Lower lobe of right lung (tissue), 2 donors: ENCODE results near the gene FOCAD. TPM values are rescaled to one million over a fixed set of nuclear protein-coding genes. Genes with fewer than 3 reads are reported as not detected.

ENCODE experiments used
- ATAC-seq, 2 donors: fragments of 200-7000 bp; cut with Tn5 transposase; one replicate each; pipeline ENCODE4 v1.9.1; 2020 to 2022; ENCODE audit warnings: mild to moderate bottlenecking in 2 of 2, moderate library complexity in 2 of 2
- DNase-seq: peaks from one replicate; pipeline ENCODE4 v3.0.0-alpha.2; 2020
- H3K27ac ChIP-seq: fragments of 200-600 bp; one replicate; pipeline ENCODE4 v1.8.0; 2022
- H3K27me3 ChIP-seq: fragments of 200-600 bp; one replicate; pipeline ENCODE4 v1.8.0; 2022; ENCODE audit warnings: low read depth
- H3K36me3 ChIP-seq: fragments of 200-600 bp; one replicate; pipeline ENCODE4 v1.8.0; 2022; ENCODE audit warnings: mild to moderate bottlenecking
- H3K4me1 ChIP-seq: fragments of 200-600 bp; one replicate; pipeline ENCODE4 v1.8.0; 2022
- H3K4me3 ChIP-seq: fragments of 200-600 bp; one replicate; pipeline ENCODE4 v1.8.0; 2022; ENCODE audit warnings: mild to moderate bottlenecking
- H3K9me3 ChIP-seq: fragments of 200-600 bp; one replicate; pipeline ENCODE4 v1.8.0; 2022
- intact Hi-C: fragments of 100-400 bp; cut with DNase I; formaldehyde crosslinking; loops from one replicate; pipeline ENCODE4 v1.11.0; 2022
- total RNA-seq: library from RNA; stranded (reverse); fragmentation: NEBNext Ultra II Directional; extraction: Animal tissue kit (Norgen Biotek cat#: 25700); gene quantifications from one replicate; pipeline ENCODE4 v1.2.1, GENCODE V29; 2021
- TF ChIP-seq, protein P1 (sequence below): fragments of 200-600 bp; IDR thresholded peaks from one replicate; pipeline ENCODE4 v1.8.0; 2022; ENCODE audit warnings: antibody characterized with exemption, mild to moderate bottlenecking
- donor health status: DM: no; HTN: yes; CAD: no; lungs with severe emphysema.

FOCAD gene
- total RNA-seq, 1 donor from 2014 or later, result 29.5 TPM

DNA sequence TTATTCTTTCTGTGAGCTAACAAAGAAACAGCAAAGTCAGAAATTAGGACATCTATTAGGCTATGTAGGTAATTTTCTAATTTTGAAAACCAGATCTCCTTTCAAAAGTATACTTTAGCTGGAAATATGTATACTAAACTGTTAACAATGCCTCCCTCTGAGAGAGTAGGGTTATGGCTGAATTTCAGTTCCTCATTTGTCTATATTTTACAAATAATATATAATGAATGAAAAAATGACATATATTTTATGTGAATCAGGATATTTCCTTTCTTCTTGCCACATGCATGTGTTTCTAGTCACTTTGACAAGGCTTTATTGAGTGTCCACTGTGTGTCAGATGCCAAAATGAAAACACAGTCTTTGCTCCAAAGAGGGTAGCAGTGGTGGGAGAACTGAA is 331.9 kb downstream of the FOCAD start:
- Histone ChIP-seq H3K4me3 (no peak overlapping the region), H3K36me3 (peaks cover 4% of the 10 kb centered on the region), H3K9me3 (no peaks in the 10 kb centered on the region), H3K27ac (no peak overlapping the region), H3K4me1 (no peaks in the 10 kb centered on the region), H3K27me3 (no peaks in the 10 kb centered on the region)
- TF ChIP-seq, protein P1, sequence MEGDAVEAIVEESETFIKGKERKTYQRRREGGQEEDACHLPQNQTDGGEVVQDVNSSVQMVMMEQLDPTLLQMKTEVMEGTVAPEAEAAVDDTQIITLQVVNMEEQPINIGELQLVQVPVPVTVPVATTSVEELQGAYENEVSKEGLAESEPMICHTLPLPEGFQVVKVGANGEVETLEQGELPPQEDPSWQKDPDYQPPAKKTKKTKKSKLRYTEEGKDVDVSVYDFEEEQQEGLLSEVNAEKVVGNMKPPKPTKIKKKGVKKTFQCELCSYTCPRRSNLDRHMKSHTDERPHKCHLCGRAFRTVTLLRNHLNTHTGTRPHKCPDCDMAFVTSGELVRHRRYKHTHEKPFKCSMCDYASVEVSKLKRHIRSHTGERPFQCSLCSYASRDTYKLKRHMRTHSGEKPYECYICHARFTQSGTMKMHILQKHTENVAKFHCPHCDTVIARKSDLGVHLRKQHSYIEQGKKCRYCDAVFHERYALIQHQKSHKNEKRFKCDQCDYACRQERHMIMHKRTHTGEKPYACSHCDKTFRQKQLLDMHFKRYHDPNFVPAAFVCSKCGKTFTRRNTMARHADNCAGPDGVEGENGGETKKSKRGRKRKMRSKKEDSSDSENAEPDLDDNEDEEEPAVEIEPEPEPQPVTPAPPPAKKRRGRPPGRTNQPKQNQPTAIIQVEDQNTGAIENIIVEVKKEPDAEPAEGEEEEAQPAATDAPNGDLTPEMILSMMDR, result no peak
- intact Hi-C loops, result no loop called here
- ATAC-seq, result no peak
- no peak for DNase-seq

DNA sequence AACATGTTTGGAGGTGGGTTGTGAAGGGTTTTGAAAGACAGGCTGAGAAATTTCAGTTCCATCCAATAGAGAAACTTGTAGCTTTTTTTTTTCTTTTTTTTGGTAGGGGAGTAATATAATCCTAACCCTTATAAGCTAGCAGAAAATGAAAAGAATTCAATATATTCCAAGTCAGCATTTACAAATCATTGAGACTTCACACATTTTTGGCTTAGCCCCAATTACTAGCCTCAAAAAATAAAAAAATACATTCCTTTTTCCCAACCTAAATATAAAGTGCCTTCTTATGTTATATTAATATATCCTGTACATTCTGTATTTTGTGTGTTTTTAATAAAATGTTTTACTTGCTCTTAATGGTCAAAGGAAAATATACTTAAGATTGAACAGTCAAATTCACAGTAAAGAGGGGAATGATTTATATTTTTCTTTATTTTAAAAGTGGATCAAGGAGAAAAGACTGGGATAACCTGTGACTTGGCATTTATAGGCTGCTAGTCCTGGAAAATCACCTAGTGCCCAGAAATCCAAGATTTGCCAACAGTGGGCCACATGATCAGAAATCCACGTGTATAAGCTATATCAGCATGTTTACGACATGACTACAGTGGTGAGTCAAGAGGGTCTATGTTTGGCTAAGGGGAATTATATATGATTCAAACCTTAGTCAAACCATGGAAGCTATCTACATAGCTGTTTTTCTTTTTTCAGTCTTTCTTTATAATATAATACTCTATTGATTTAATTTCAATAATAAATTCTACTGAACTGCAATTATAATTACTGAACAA is 332.8 kb downstream of the FOCAD start:
- TF ChIP-seq, protein P1, result no peak
- no peak for DNase-seq
- Histone ChIP-seq H3K4me1 (no peaks in the 10 kb centered on the region), H3K9me3 (no peaks in the 10 kb centered on the region), H3K27ac (no peak overlapping the region), H3K27me3 (no peaks in the 10 kb centered on the region), H3K36me3 (no peaks in the 10 kb centered on the region), H3K4me3 (no peak overlapping the region)
- intact Hi-C loops, result no loop called here
- ATAC-seq, result no peak

DNA sequence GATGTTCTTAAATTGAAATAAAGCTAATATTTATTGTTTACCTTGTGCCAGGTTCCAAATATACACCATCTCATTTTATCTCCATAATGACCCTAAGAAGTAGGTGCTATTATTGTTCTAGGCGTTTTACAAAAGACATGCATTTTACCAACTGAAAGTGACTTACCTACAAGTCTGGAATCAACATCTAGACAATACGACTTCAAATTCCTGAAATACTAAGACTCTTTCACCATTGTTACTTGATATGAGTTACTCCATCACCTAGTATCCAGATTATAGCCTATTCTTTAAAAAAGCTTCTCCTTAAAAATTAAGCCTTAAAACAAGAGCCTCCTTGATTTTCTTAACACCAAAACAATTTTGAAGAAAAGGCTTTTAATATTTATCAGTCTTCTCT is 334.1 kb downstream of the FOCAD start:
- Histone ChIP-seq H3K4me1 (no peaks in the 10 kb centered on the region), H3K27ac (no peak overlapping the region), H3K36me3 (no peaks in the 10 kb centered on the region), H3K27me3 (no peaks in the 10 kb centered on the region), H3K4me3 (no peak overlapping the region), H3K9me3 (no peaks in the 10 kb centered on the region)
- TF ChIP-seq, protein P1, result no peak
- ATAC-seq, result no peak
- no peak for DNase-seq
- intact Hi-C loops, result no loop called here

DNA sequence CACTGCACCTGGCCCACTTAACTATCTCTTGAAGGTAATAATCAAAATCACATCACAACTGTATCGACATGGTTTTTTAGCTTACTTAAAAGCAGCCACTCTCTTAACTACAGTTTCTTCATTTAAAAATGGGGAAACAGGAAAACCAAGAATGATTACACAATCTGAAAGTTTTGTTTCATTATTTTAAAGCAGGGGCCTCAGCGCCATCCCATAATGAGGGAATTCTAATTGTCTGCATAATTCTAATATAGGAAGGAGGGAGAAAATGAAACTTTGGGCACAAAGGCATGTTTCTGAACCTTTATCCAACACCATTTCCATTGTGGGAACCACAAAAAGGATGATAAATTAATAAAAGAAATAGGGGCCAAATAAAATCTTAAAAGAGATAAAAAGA is 339.8 kb downstream of the FOCAD start:
- peaks cover 8% of the 10 kb centered on the region for H3K36me3 ChIP-seq
- ATAC-seq, result no peak
- H3K27ac ChIP-seq, result no peak overlapping the region
- intact Hi-C loops, result no loop called here
- TF ChIP-seq, protein P1, result no peak
- H3K9me3 ChIP-seq, result no peaks in the 10 kb centered on the region
- peaks cover 20% of the 10 kb centered on the region for H3K4me1 ChIP-seq
- no peak for DNase-seq
- no peak overlapping the region for H3K4me3 ChIP-seq
- H3K27me3 ChIP-seq, result no peaks in the 10 kb centered on the region

DNA sequence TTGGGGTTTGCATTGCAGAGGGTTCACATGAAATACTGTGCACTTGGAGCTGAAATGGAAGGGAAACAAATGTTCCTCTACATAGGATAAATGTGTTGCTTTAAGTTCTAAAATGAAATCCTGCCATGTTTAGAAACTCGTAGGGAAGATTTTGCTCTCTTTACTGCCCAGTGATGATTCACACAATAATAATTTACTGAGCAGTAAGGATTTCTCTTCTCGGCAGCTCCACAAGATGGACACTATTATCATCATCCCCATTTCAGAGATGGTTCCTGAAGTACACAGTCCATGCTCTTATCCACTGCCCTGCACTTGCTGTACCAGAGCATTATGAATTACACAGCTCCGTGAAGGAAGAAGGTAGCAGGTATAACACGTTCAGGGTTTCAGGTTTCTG is 343.2 kb downstream of the FOCAD start:
- Histone ChIP-seq H3K27ac (no peak overlapping the region), H3K4me3 (no peak overlapping the region), H3K4me1 (peaks cover 27% of the 10 kb centered on the region), H3K36me3 (peaks cover 8% of the 10 kb centered on the region), H3K9me3 (no peaks in the 10 kb centered on the region), H3K27me3 (no peaks in the 10 kb centered on the region)
- ATAC-seq, result no peak
- DNase-seq, result no peak
- TF ChIP-seq, protein P1, result no peak
- intact Hi-C loops, result no loop called here
